SU-DHL-6 (cell line): ENCODE data around the gene GRID2.

Source experiments
- H2AFZ ChIP-seq: fragments of 200-600 bp; sonication (generic); 2 replicates; pipeline ENCODE4 v1.6.1; 2014; ENCODE audit warnings: low read depth, mild to moderate bottlenecking, moderate library complexity, mixed read lengths, antibody characterized with exemption, low read length; ENCODE audit not compliant: severe bottlenecking
- H3F3A ChIP-seq: fragments of 200-600 bp; shearing (Covaris generic); 2 replicates; pipeline ENCODE4 v1.6.0; 2016; ENCODE audit warnings: antibody characterized with exemption, mild to moderate bottlenecking; ENCODE audit not compliant: insufficient read depth
- H3K27ac ChIP-seq: fragments of 200-600 bp; sonication (generic); 2 replicates; pipeline ENCODE4 v1.5.1; 2016; ENCODE audit warnings: low read depth, mild to moderate bottlenecking, low read length, moderate library complexity, mixed read lengths
- H3K27me3 ChIP-seq: fragments of 200-600 bp; sonication (generic), shearing (Covaris generic); 2 replicates; pipeline ENCODE4 v1.6.0; 2014; ENCODE audit warnings: mild to moderate bottlenecking, low read length
- H3K36me3 ChIP-seq: fragments of 200-600 bp; sonication (generic); 2 replicates; pipeline ENCODE4 v1.6.1; 2014; ENCODE audit warnings: mild to moderate bottlenecking, low read length, mixed read lengths
- H3K4me2 ChIP-seq: fragments of 300-600, 200-600 bp; shearing (Covaris generic), sonication (generic); 2 replicates; pipeline ENCODE4 v1.6.0; 2014; ENCODE audit warnings: low read length, low read depth, mild to moderate bottlenecking; ENCODE audit not compliant: poor library complexity, severe bottlenecking
- H3K4me3 ChIP-seq: fragments of 200-600 bp; sonication (generic); 2 replicates; pipeline ENCODE4 v1.5.1; 2014; ENCODE audit warnings: antibody characterized with exemption, low read length, mild to moderate bottlenecking, mixed read lengths; ENCODE audit not compliant: insufficient read depth, poor library complexity, severe bottlenecking
- H3K79me2 ChIP-seq: fragments of 200-600 bp; sonication (generic); 2 replicates; pipeline ENCODE4 v1.6.1; 2014; ENCODE audit warnings: mild to moderate bottlenecking, low read length, moderate library complexity; ENCODE audit not compliant: insufficient read depth
- H3K9ac ChIP-seq: fragments of 200-600 bp; sonication (generic); 2 replicates; pipeline ENCODE4 v1.7.0; 2014; ENCODE audit warnings: mild to moderate bottlenecking, low read length
- H3K9me2 ChIP-seq: fragments of 200-600 bp; sonication (generic); replicated peaks from 2 replicates; pipeline ENCODE4 v1.6.1; 2014; ENCODE audit warnings: low read length; ENCODE audit not compliant: insufficient read depth
- H3K9me3 ChIP-seq: fragments of 200-600 bp; sonication (generic); 2 replicates; pipeline ENCODE4 v1.6.1; 2014; ENCODE audit warnings: low read length, mixed read lengths; ENCODE audit not compliant: insufficient read depth
- H4K20me1 ChIP-seq: fragments of 200-600 bp; sonication (generic); 2 replicates; pipeline ENCODE4 v1.6.1; 2014; ENCODE audit warnings: low read depth, mild to moderate bottlenecking, antibody characterized with exemption, low read length, moderate library complexity, mixed read lengths
- CTCF ChIP-seq: fragments of 200-600 bp; sonication (generic); IDR thresholded peaks from one replicate; pipeline ENCODE4 v1.5.1; 2017; ENCODE audit warnings: antibody characterized with exemption, mild to moderate bottlenecking, low read length, moderate library complexity; ENCODE audit not compliant: insufficient read depth, poor library complexity, severe bottlenecking
- EZH2phosphoT487 ChIP-seq: fragments of 200-600 bp; sonication (generic), shearing (Covaris generic); conservative IDR thresholded peaks from 2 replicates; pipeline ENCODE4 v1.6.1; 2018; ENCODE audit warnings: mild to moderate bottlenecking, antibody characterized with exemption, low read length, moderate library complexity, mixed read lengths

Gene GRID2

GRCh38 chr4:93684571-93684970 lies 1380.8 kb downstream of the GRID2 start:
- no peak overlapping the region for H3K4me2 ChIP-seq
- no peaks in the 10 kb centered on the region for H3K79me2 ChIP-seq
- H3K9me2 ChIP-seq = no peaks in the 10 kb centered on the region
- no peaks in the 10 kb centered on the region for H3K27me3 ChIP-seq
- no peaks in the 10 kb centered on the region for H3K36me3 ChIP-seq
- H3K9ac ChIP-seq = no peak overlapping the region
- H3F3A ChIP-seq = no peaks in the 10 kb centered on the region
- H3K9me3 ChIP-seq = no peaks in the 10 kb centered on the region
- no peak for TF ChIP-seq CTCF
- no peak for TF ChIP-seq EZH2phosphoT487
- no peak overlapping the region for H3K27ac ChIP-seq
- no peak overlapping the region for H2AFZ ChIP-seq
- H4K20me1 ChIP-seq = no peaks in the 10 kb centered on the region
- no peak overlapping the region for H3K4me3 ChIP-seq

DNA sequence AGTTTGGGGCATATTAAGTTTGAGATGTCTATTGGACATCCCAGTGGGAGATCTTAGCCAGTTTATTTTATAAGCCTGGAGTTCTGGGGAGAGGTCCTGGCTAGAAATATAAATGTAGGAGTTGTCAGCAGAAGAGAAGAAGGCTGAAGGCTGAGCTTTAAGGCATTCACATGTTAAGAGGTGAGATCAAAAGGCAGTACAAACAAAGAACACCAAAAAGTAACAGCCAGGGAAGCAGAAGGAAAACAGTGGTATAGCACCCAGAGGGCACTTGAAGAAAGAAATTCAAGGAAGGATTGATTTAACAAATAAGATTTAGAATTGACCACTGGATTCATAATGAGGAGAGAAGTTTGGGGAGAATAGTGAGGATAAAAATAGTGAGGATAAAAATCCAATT lies 1383.5 kb downstream of the GRID2 start:
- H3K27ac ChIP-seq = no peak overlapping the region

GRCh38 chr4:93688978-93689377 lies 1385.2 kb downstream of the GRID2 start:
- H3K36me3 ChIP-seq = no peaks in the 10 kb centered on the region
- no peak overlapping the region for H3K4me3 ChIP-seq
- H3K9me3 ChIP-seq = no peaks in the 10 kb centered on the region
- H3K27me3 ChIP-seq = no peaks in the 10 kb centered on the region
- no peak overlapping the region for H2AFZ ChIP-seq
- TF ChIP-seq EZH2phosphoT487 (no peak), CTCF (no peak)
- no peaks in the 10 kb centered on the region for H3F3A ChIP-seq
- no peaks in the 10 kb centered on the region for H4K20me1 ChIP-seq
- no peak overlapping the region for H3K27ac ChIP-seq
- no peaks in the 10 kb centered on the region for H3K79me2 ChIP-seq
- no peaks in the 10 kb centered on the region for H3K9me2 ChIP-seq
- no peak overlapping the region for H3K4me2 ChIP-seq
- no peak overlapping the region for H3K9ac ChIP-seq

More for the DNA sequence above, 1383.5 kb downstream of the GRID2 start:
- TF ChIP-seq EZH2phosphoT487 = no peak
- no peak for TF ChIP-seq CTCF
- Histone ChIP-seq H3F3A (no peaks in the 10 kb centered on the region), H4K20me1 (no peaks in the 10 kb centered on the region), H2AFZ (no peak overlapping the region), H3K27me3 (no peaks in the 10 kb centered on the region), H3K79me2 (no peaks in the 10 kb centered on the region), H3K36me3 (no peaks in the 10 kb centered on the region), H3K4me3 (no peak overlapping the region), H3K9ac (no peak overlapping the region), H3K9me3 (no peaks in the 10 kb centered on the region), H3K9me2 (no peaks in the 10 kb centered on the region), H3K4me2 (no peak overlapping the region)

DNA sequence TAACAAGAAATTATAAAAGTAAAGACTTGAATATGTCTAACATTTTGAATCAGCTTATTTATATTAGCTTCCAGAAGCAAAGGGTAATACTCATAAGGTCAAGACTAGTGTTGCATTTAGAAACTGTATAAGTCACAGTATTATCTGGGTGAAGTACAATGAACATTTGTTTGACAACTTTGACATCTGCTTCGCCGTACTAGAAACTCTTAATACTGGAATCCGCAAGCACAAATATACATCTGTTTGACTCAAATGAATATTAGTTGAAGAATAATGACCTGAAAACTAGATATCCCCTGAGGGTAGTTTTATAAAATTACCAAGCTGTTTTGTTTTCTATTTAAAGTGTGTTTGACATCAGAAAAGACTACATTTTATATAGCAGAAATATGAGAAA lies 1389.4 kb downstream of the GRID2 start:
- H3K4me3 ChIP-seq = no peak overlapping the region
- no peaks in the 10 kb centered on the region for H3K9me2 ChIP-seq
- H3K27ac ChIP-seq = no peak overlapping the region
- no peak overlapping the region for H3K9ac ChIP-seq
- H3K36me3 ChIP-seq = no peaks in the 10 kb centered on the region
- TF ChIP-seq EZH2phosphoT487 (no peak), CTCF (no peak)
- H3K79me2 ChIP-seq = no peaks in the 10 kb centered on the region
- no peak overlapping the region for H3K4me2 ChIP-seq
- no peaks in the 10 kb centered on the region for H3K9me3 ChIP-seq
- no peaks in the 10 kb centered on the region for H4K20me1 ChIP-seq
- H3K27me3 ChIP-seq = no peaks in the 10 kb centered on the region
- no peaks in the 10 kb centered on the region for H3F3A ChIP-seq
- no peak overlapping the region for H2AFZ ChIP-seq
